Pons (tissue), 1 donor: ENCODE results near the gene DLG2.
"Not testable (repeated sequence)": the region's sequence is repeated elsewhere in the genome, so short reads cannot be mapped to it uniquely, and the experiment has no call there.

Source experiments
- DNase-seq: peaks from one replicate; pipeline ENCODE4 v3.0.0-alpha.2; 2016; ENCODE audit warnings: low spot score

DLG2 gene

GRCh38 chr11:84993386-84993785, 633.8 kb downstream of the DLG2 start:
- DNase-seq: no peak

- DNase-seq: no peak
Observed at GRCh38 chr11:84990141-84990540, 637.0 kb downstream of the DLG2 start.

- DNase-seq: not testable (repeated sequence)
Observed at GRCh38 chr11:84987686-84988187, 639.4 kb downstream of the DLG2 start.

- DNase-seq: no peak
Observed at GRCh38 chr11:84981301-84981700, 645.8 kb downstream of the DLG2 start.

- no peak for DNase-seq
Observed at GRCh38 chr11:84969103-84969502, 658.0 kb downstream of the DLG2 start.

GRCh38 chr11:84965484-84965883, 661.7 kb downstream of the DLG2 start:
- DNase-seq: no peak

- DNase-seq: no peak
Observed at GRCh38 chr11:84963240-84963639, 663.9 kb downstream of the DLG2 start.

GRCh38 chr11:84962018-84962417, 665.1 kb downstream of the DLG2 start:
- DNase-seq: no peak

- DNase-seq: no peak
Observed at GRCh38 chr11:84958295-84958694, 668.8 kb downstream of the DLG2 start.

- no peak for DNase-seq
Observed at GRCh38 chr11:84950569-84951270, 676.4 kb downstream of the DLG2 start.

GRCh38 chr11:84947970-84948580, 679.1 kb downstream of the DLG2 start:
- DNase-seq: no peak

- DNase-seq: no peak
Observed at GRCh38 chr11:84947070-84947469, 680.1 kb downstream of the DLG2 start.

GRCh38 chr11:84930863-84931262, 696.3 kb downstream of the DLG2 start:
- DNase-seq: no peak

GRCh38 chr11:84929738-84930137, 697.4 kb downstream of the DLG2 start:
- no peak for DNase-seq

- no peak for DNase-seq
Observed at GRCh38 chr11:84924154-84924692, 702.9 kb downstream of the DLG2 start.

GRCh38 chr11:84923489-84923888, 703.7 kb downstream of the DLG2 start:
- DNase-seq: peak; percentile 15

- DNase-seq: no peak
Observed at GRCh38 chr11:84922836-84923235, 704.3 kb downstream of the DLG2 start.

GRCh38 chr11:84922212-84922805, 704.8 kb downstream of the DLG2 start:
- no peak for DNase-seq

- no peak for DNase-seq
Observed at GRCh38 chr11:84914511-84914910, 712.6 kb downstream of the DLG2 start.

GRCh38 chr11:84909740-84910139, 717.4 kb downstream of the DLG2 start:
- DNase-seq: no peak

GRCh38 chr11:84906995-84907394, 720.1 kb downstream of the DLG2 start:
- no peak for DNase-seq

GRCh38 chr11:84905411-84905810, 721.7 kb downstream of the DLG2 start:
- DNase-seq: no peak

GRCh38 chr11:84902445-84902844, 724.7 kb downstream of the DLG2 start:
- no peak for DNase-seq
